Hepatocyte (in vitro differentiated cells): Measurements from ENCODE around the gene NEK9. TPM values are rescaled to one million over a fixed set of nuclear protein-coding genes. Genes with fewer than 3 reads are reported as not detected.

Experiments used
- DNase-seq: peaks from one replicate; pipeline ENCODE4 v3.0.0-alpha.2; 2016; ENCODE audit warnings: low spot score
- H2AFZ ChIP-seq: fragments of 200-600 bp; sonication (generic); 2 replicates; pipeline ENCODE4 v1.6.0; 2016; ENCODE audit warnings: antibody characterized with exemption, mild to moderate bottlenecking
- H3K27ac ChIP-seq: fragments of 200-600 bp; sonication (generic); 2 replicates; pipeline ENCODE4 v1.5.1; 2016; ENCODE audit warnings: mild to moderate bottlenecking
- H3K27me3 ChIP-seq: fragments of 200-600 bp; sonication (generic); 2 replicates; pipeline ENCODE4 v1.6.1; 2016
- H3K36me3 ChIP-seq: fragments of 200-600 bp; sonication (generic); replicated peaks from 2 replicates; pipeline ENCODE4 v1.5.1; 2016; ENCODE audit warnings: low read depth; ENCODE audit not compliant: insufficient read depth
- H3K4me1 ChIP-seq: fragments of 200-600 bp; sonication (generic); 2 replicates; pipeline ENCODE4 v1.5.1; 2016; ENCODE audit warnings: mild to moderate bottlenecking, moderate library complexity; ENCODE audit not compliant: insufficient read depth
- H3K4me2 ChIP-seq: fragments of 200-600 bp; sonication (generic); 2 replicates; pipeline ENCODE4 v1.6.0; 2016
- H3K4me3 ChIP-seq: fragments of 200-600 bp; sonication (generic); 2 replicates; pipeline ENCODE4 v1.5.1; 2016; ENCODE audit warnings: mild to moderate bottlenecking
- H3K79me2 ChIP-seq: fragments of 200-600 bp; sonication (generic); 2 replicates; pipeline ENCODE4 v1.6.0; 2017; ENCODE audit warnings: mild to moderate bottlenecking
- H3K9me2 ChIP-seq: fragments of 200-600 bp; sonication (generic); replicated peaks from 2 replicates; pipeline ENCODE4 v1.6.0; 2017; ENCODE audit warnings: mild to moderate bottlenecking; ENCODE audit not compliant: insufficient read depth
- H3K9me3 ChIP-seq: fragments of 200-600 bp; sonication (generic); 2 replicates; pipeline ENCODE4 v1.5.1; 2016; ENCODE audit warnings: low read depth, mild to moderate bottlenecking
- H4K20me1 ChIP-seq: fragments of 200-600 bp; sonication (generic); 2 replicates; pipeline ENCODE4 v1.6.0; 2016; ENCODE audit warnings: mild to moderate bottlenecking; ENCODE audit not compliant: insufficient read depth, poor library complexity, severe bottlenecking
- EZH2 ChIP-seq: fragments of 200-600 bp; sonication (generic); IDR thresholded peaks from 2 replicates; pipeline ENCODE4 v1.6.1; 2016; ENCODE audit warnings: antibody characterized with exemption, mild to moderate bottlenecking, borderline replicate concordance
- EZH2phosphoT487 ChIP-seq: fragments of 200-600 bp; sonication (generic); IDR thresholded peaks from one replicate; pipeline ENCODE4 v1.6.1; 2018; ENCODE audit warnings: antibody characterized with exemption, mild to moderate bottlenecking, low read depth, moderate library complexity; ENCODE audit not compliant: unreplicated experiment, severe bottlenecking
- WGBS: methylation state at CpG from one replicate; pipeline ENCODE4 v1.1.6; 2016; ENCODE audit warnings: low lambda C conversion rate; ENCODE audit errors: missing lambda C conversion rate; 5-methylcytosine and 5-hydroxymethylcytosine counted together
- polyA plus RNA-seq: library from polyadenylated mRNA; unstranded; fragments of >200 nt; fragmentation: Nextera tagmentation; extraction: Ambion mirVana; gene quantifications from 2 replicates; pipeline ENCODE4 v1.2.1, GENCODE V29; 2016
- small RNA-seq: library from RNA; depleted of rRNA; stranded (forward); fragments of <200 nt; gene quantifications from one replicate; pipeline ENCODE3, GENCODE V24; 2014
- total RNA-seq: library from RNA; depleted of rRNA; stranded (reverse); fragments of >200 nt; gene quantifications from 2 replicates; pipeline ENCODE4 v1.2.3, GENCODE V29; 2014
- TF ChIP-seq, protein P1 (sequence below): fragments of 200-600 bp; sonication (generic); IDR thresholded peaks from 2 replicates; pipeline ENCODE4 v1.5.1; 2016; ENCODE audit warnings: antibody characterized with exemption, mild to moderate bottlenecking; ENCODE audit not compliant: poor library complexity

NEK9 gene
- total and polyA plus RNA-seq, 2 experiments from 2014 or later = 8.8 to 21.1 TPM

DNA sequence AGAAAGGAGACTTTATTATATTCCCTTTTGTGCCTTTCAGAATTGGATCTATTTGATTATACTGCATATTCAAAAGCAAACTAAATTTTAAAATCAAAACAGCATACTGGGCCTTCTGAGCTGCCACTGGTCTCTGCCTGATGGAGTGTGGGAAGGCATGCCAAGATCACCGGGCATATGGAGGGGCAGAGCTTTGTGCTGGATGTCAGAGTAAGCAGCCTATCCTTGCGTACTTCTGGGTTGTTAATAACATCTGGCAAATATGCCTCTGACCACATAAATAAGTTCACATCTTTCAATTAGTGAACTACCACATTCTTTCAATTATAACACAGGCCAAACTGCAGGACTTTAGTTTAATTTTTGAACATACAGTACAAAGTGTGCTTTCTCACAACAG is 93.9 kb downstream of the NEK9 start:
- Histone ChIP-seq H3K27ac (no peak overlapping the region), H3K4me3 (no peak overlapping the region), H2AFZ (no peak overlapping the region), H4K20me1 (no peaks in the 10 kb centered on the region), H3K9me2 (no peaks in the 10 kb centered on the region), H3K4me1 (no peaks in the 10 kb centered on the region), H3K79me2 (no peaks in the 10 kb centered on the region), H3K36me3 (no peaks in the 10 kb centered on the region), H3K4me2 (no peak overlapping the region), H3K9me3 (no peaks in the 10 kb centered on the region), H3K27me3 (no peaks in the 10 kb centered on the region)
- no peak for DNase-seq
- TF ChIP-seq, protein P1, sequence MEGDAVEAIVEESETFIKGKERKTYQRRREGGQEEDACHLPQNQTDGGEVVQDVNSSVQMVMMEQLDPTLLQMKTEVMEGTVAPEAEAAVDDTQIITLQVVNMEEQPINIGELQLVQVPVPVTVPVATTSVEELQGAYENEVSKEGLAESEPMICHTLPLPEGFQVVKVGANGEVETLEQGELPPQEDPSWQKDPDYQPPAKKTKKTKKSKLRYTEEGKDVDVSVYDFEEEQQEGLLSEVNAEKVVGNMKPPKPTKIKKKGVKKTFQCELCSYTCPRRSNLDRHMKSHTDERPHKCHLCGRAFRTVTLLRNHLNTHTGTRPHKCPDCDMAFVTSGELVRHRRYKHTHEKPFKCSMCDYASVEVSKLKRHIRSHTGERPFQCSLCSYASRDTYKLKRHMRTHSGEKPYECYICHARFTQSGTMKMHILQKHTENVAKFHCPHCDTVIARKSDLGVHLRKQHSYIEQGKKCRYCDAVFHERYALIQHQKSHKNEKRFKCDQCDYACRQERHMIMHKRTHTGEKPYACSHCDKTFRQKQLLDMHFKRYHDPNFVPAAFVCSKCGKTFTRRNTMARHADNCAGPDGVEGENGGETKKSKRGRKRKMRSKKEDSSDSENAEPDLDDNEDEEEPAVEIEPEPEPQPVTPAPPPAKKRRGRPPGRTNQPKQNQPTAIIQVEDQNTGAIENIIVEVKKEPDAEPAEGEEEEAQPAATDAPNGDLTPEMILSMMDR = no peak
- no peak for TF ChIP-seq EZH2phosphoT487
- TF ChIP-seq EZH2 = no peak
- 100% methylated on average over 2 of the region's 2 CpGs for WGBS

GRCh38 chr14:75030147-75030546 is 96.7 kb downstream of the NEK9 start:
- WGBS = 0% methylated on average over 1 of the region's 1 CpG
- H3K27me3 ChIP-seq = no peaks in the 10 kb centered on the region

More at GRCh38 chr14:75030147-75030546, 96.7 kb downstream of the NEK9 start:
- H3K9me2 ChIP-seq = no peaks in the 10 kb centered on the region
- no peaks in the 10 kb centered on the region for H3K79me2 ChIP-seq
- H3K4me3 ChIP-seq = no peak overlapping the region
- H2AFZ ChIP-seq = no peak overlapping the region
- no peaks in the 10 kb centered on the region for H3K4me1 ChIP-seq
- no peaks in the 10 kb centered on the region for H4K20me1 ChIP-seq
- no peak overlapping the region for H3K27ac ChIP-seq
- H3K9me3 ChIP-seq = no peaks in the 10 kb centered on the region
- H3K36me3 ChIP-seq = no peaks in the 10 kb centered on the region
- no peak overlapping the region for H3K4me2 ChIP-seq
- no peak for DNase-seq
- TF ChIP-seq EZH2 = no peak
- TF ChIP-seq, protein P1 = no peak
- TF ChIP-seq EZH2phosphoT487 = no peak

Small RNA genes within 50 kb of the gene (small RNA-seq; reads per million reads assigned to genes)
- not detected for gene HIF1AP1

Other genes with a start within 250 kb of the NEK9 start
- gene DLST, start 245.1 kb downstream of the NEK9 start, total RNA-seq = 68.7 and 69.4 TPM in 2 replicates
- 5.6 and 10.8 TPM in 2 replicates for gene DLST, start 245.1 kb downstream of the NEK9 start, polyA plus RNA-seq
- 0.57 and 1.2 TPM in 2 replicates for gene RPS6KL1, start 203.8 kb downstream of the NEK9 start, total RNA-seq
- gene RPS6KL1, start 203.8 kb downstream of the NEK9 start, polyA plus RNA-seq = 0.18 and 1.5 TPM in 2 replicates
- 25.0 and 25.2 TPM in 2 replicates for gene PGF, start 171.5 kb downstream of the NEK9 start, total RNA-seq
- 31.0 and 33.0 TPM in 2 replicates for gene PGF, start 171.5 kb downstream of the NEK9 start, polyA plus RNA-seq
- 35.7 and 45.2 TPM in 2 replicates for gene EIF2B2, start 124.1 kb downstream of the NEK9 start, total RNA-seq
- gene EIF2B2, start 124.1 kb downstream of the NEK9 start, polyA plus RNA-seq = 75.6 and 93.2 TPM in 2 replicates
- gene MLH3, start 75.6 kb downstream of the NEK9 start, total RNA-seq = 15.6 and 21.3 TPM in 2 replicates
- gene MLH3, start 75.6 kb downstream of the NEK9 start, polyA plus RNA-seq = 8.5 and 9.9 TPM in 2 replicates
- gene ACYP1, start 63.0 kb downstream of the NEK9 start, total RNA-seq = 7.1 and 9.5 TPM in 2 replicates
- gene ACYP1, start 63.0 kb downstream of the NEK9 start, polyA plus RNA-seq = 13.5 and 19.5 TPM in 2 replicates
- gene ZC2HC1C, start 57.4 kb downstream of the NEK9 start, total RNA-seq = 1.7 and 14.9 TPM in 2 replicates
- 1.1 and 3.8 TPM in 2 replicates for gene ZC2HC1C, start 57.4 kb downstream of the NEK9 start, polyA plus RNA-seq
- gene TMED10, start 49.6 kb upstream of the NEK9 start, total RNA-seq = 375 and 378 TPM in 2 replicates
- gene TMED10, start 49.6 kb upstream of the NEK9 start, polyA plus RNA-seq = 390 and 411 TPM in 2 replicates
- gene FOS, start 151.8 kb upstream of the NEK9 start, total RNA-seq = 657 and 865 TPM in 2 replicates
- 935 and 1,189 TPM in 2 replicates for gene FOS, start 151.8 kb upstream of the NEK9 start, polyA plus RNA-seq